Measurements from ENCODE around the gene SUMO2. TPM values are rescaled to one million over a fixed set of nuclear protein-coding genes. Genes with fewer than 3 reads are reported as not detected.
"Not testable (repeated sequence)": the region's sequence is repeated elsewhere in the genome, so short reads cannot be mapped to it uniquely, and the experiment has no call there.

SUMO2 gene
- total RNA-seq, 1 experiment from 2014 or later, result 675 TPM

GRCh38 chr17:75174996-75175395, 7.8 kb downstream of the SUMO2 start:
- Mint-ChIP-seq H3K27ac (ENCODE audit: unreplicated experiment) (no peak overlapping the region), H3K4me1 (ENCODE audit: low read depth, unreplicated experiment) (no peaks in the 10 kb centered on the region), H3K9me3 (ENCODE audit: unreplicated experiment) (no peaks in the 10 kb centered on the region), H3K36me3 (ENCODE audit: insufficient read depth, unreplicated experiment) (peaks cover 100% of the 10 kb centered on the region), H3K27me3 (ENCODE audit: insufficient read depth, unreplicated experiment) (no peaks in the 10 kb centered on the region), H3K4me3 (ENCODE audit: unreplicated experiment) (no peak overlapping the region)
- intact Hi-C loops (cut with micrococcal nuclease; ENCODE audit: unreplicated experiment), result no loop called here
- ChIA-PET CTCF (interaction anchor here (1.6 kb wide), 1 partner anchor 27 kb away, joined by 6 read pairs; no protein-coding TSS in a partner anchor), POLR2A (no interaction called here)
- no peaks in the 10 kb centered on the region for H3K9me3 ChIP-seq
- H3K27me3 ChIP-seq (replicated peaks; ENCODE audit: control insufficient read depth, insufficient read depth, low read length), result no peaks in the 10 kb centered on the region
- no peaks in the 10 kb centered on the region for H3K4me1 ChIP-seq
- H3K4me3 ChIP-seq (ENCODE audit: low read depth, low read length), result no peak overlapping the region
- H3K36me3 ChIP-seq (ENCODE audit: control insufficient read depth, insufficient read depth, low read length), result peaks cover 3% of the 10 kb centered on the region
- DNase-seq, result no peak
- no peak for TF ChIP-seq CTCF (IDR thresholded peaks at IDR 0.05; ENCODE audit: insufficient read depth in 1 of 2, low read depth in 1 of 2, low read length in 1 of 2, severe bottlenecking in 1 of 2, unreplicated experiment in 1 of 2)
- no TSS peak for BruUV-seq (replicated peaks)

- H3K4me1 Mint-ChIP-seq (ENCODE audit: low read depth, unreplicated experiment), result no peaks in the 10 kb centered on the region
- no peaks in the 10 kb centered on the region for H3K4me1 ChIP-seq
- no peaks in the 10 kb centered on the region for H3K9me3 Mint-ChIP-seq (ENCODE audit: unreplicated experiment)
- ChIA-PET POLR2A (interaction anchor here (0.6 to 0.8 kb wide), 2 partner anchors 19 to 137 kb away, joined by 3 to 4 read pairs; partner anchors contain the start of gene JPT1), CTCF (interaction anchor here (0.6 to 1.6 kb wide), 3 partner anchors 28 to 161 kb away, joined by 3 to 6 read pairs (median 6); partner anchors contain the start of gene MRPL58)
- H3K9me3 ChIP-seq, result no peaks in the 10 kb centered on the region
- peaks cover 100% of the 10 kb centered on the region for H3K36me3 Mint-ChIP-seq (ENCODE audit: insufficient read depth, unreplicated experiment)
- no peak overlapping the region for H3K4me3 ChIP-seq (ENCODE audit: low read depth, low read length)
- BruUV-seq (replicated peaks), result no TSS peak
- intact Hi-C loops (cut with micrococcal nuclease; ENCODE audit: unreplicated experiment), result no loop called here
- no peak overlapping the region for H3K4me3 Mint-ChIP-seq (ENCODE audit: unreplicated experiment)
- H3K27ac Mint-ChIP-seq (ENCODE audit: unreplicated experiment), result no peak overlapping the region
- TF ChIP-seq CTCF (IDR thresholded peaks at IDR 0.05; ENCODE audit: insufficient read depth in 1 of 2, low read depth in 1 of 2, low read length in 1 of 2, severe bottlenecking in 1 of 2, unreplicated experiment in 1 of 2), result no peak
- peaks cover 2% of the 10 kb centered on the region for H3K36me3 ChIP-seq (ENCODE audit: control insufficient read depth, insufficient read depth, low read length)
- H3K27me3 Mint-ChIP-seq (ENCODE audit: insufficient read depth, unreplicated experiment), result no peaks in the 10 kb centered on the region
- no peak for DNase-seq
- no peaks in the 10 kb centered on the region for H3K27me3 ChIP-seq (replicated peaks; ENCODE audit: control insufficient read depth, insufficient read depth, low read length)
These were observed 9.2 kb downstream of the SUMO2 start for GRCh38 chr17:75173526-75173925.

- ChIA-PET CTCF (no interaction called here), POLR2A (interaction anchor here (0.6 kb wide), 2 partner anchors 11 to 225 kb away, joined by 4 to 7 read pairs; no protein-coding TSS in a partner anchor)
- Mint-ChIP-seq H3K9me3 (ENCODE audit: unreplicated experiment) (no peaks in the 10 kb centered on the region), H3K4me3 (ENCODE audit: unreplicated experiment) (no peak overlapping the region), H3K27me3 (ENCODE audit: insufficient read depth, unreplicated experiment) (no peaks in the 10 kb centered on the region), H3K27ac (ENCODE audit: unreplicated experiment) (no peak overlapping the region), H3K4me1 (ENCODE audit: low read depth, unreplicated experiment) (no peaks in the 10 kb centered on the region), H3K36me3 (ENCODE audit: insufficient read depth, unreplicated experiment) (peaks cover 99% of the 10 kb centered on the region)
- no peak for DNase-seq
- Histone ChIP-seq H3K9me3 (no peaks in the 10 kb centered on the region), H3K4me1 (no peaks in the 10 kb centered on the region), H3K27me3 (replicated peaks; ENCODE audit: control insufficient read depth, insufficient read depth, low read length) (no peaks in the 10 kb centered on the region), H3K36me3 (ENCODE audit: control insufficient read depth, insufficient read depth, low read length) (peaks cover 4% of the 10 kb centered on the region; the same call in 1 of the 2 replicates), H3K4me3 (ENCODE audit: low read depth, low read length) (no peak overlapping the region)
- TF ChIP-seq CTCF (IDR thresholded peaks at IDR 0.05; ENCODE audit: insufficient read depth in 1 of 2, low read depth in 1 of 2, low read length in 1 of 2, severe bottlenecking in 1 of 2, unreplicated experiment in 1 of 2), result no peak
- no TSS peak for BruUV-seq (replicated peaks)
- intact Hi-C loops (cut with micrococcal nuclease; ENCODE audit: unreplicated experiment), result no loop called here
These were observed 13.8 kb downstream of the SUMO2 start for GRCh38 chr17:75168998-75169397.

DNA sequence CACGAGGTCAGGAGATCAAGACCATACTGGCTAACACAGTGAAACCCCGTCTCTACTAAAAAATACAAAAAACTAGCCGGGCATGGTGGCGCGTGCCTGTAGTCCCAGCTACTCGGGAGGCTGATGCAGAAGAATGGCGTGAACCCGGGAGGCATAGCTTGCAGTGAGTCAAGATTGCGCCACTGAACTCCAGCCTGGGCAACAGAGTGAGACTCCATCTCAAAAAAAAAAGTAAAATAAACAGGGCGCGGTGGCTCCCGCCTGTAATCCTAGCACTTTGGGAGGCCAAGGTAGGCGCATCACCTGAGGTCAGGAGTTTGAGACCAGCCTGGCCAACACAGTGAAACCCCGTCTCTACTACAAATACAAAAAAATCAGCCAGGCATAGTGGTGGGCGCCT, 18.2 kb downstream of the SUMO2 start:
- DNase-seq; H3K4me3 Mint-ChIP-seq (ENCODE audit: unreplicated experiment); H3K27me3 Mint-ChIP-seq (ENCODE audit: insufficient read depth, unreplicated experiment); H3K4me1 Mint-ChIP-seq (ENCODE audit: low read depth, unreplicated experiment); H3K27ac Mint-ChIP-seq (ENCODE audit: unreplicated experiment); H3K9me3 ChIP-seq; H3K36me3 ChIP-seq (ENCODE audit: control insufficient read depth, insufficient read depth, low read length); H3K27me3 ChIP-seq (replicated peaks; ENCODE audit: control insufficient read depth, insufficient read depth, low read length); POLR2A ChIA-PET; H3K4me1 ChIP-seq; BruUV-seq (replicated peaks); H3K9me3 Mint-ChIP-seq (ENCODE audit: unreplicated experiment); H3K4me3 ChIP-seq (ENCODE audit: low read depth, low read length); intact Hi-C loops (cut with micrococcal nuclease; ENCODE audit: unreplicated experiment): not testable (repeated sequence)
- CTCF ChIA-PET, result interaction anchor here (0.7 kb wide), 1 partner anchor 101 kb away, joined by 3 read pairs; no protein-coding TSS in a partner anchor
- H3K36me3 Mint-ChIP-seq (ENCODE audit: insufficient read depth, unreplicated experiment), result peaks cover 74% of the 10 kb centered on the region
